Fibroblast of villous mesenchyme (primary cell): Measurements from ENCODE around the gene TTC21A. TPM values are rescaled to one million over a fixed set of nuclear protein-coding genes. Genes with fewer than 3 reads are reported as not detected.

Source experiments
- DNase-seq: peaks from one replicate; pipeline ENCODE4 v3.0.0-alpha.2; 2010; ENCODE audit warnings: low read depth
- H3K4me3 ChIP-seq: 2 replicates; pipeline ENCODE4 v1.5.1; 2011; ENCODE audit warnings: low read depth, mild to moderate bottlenecking, low read length
- total RNA-seq: library from RNA; depleted of rRNA; stranded (reverse); fragments of >200 nt; gene quantifications from 2 replicates; pipeline ENCODE4 v1.2.3, GENCODE V29; 2012
- TF ChIP-seq, protein P1 (sequence below): IDR thresholded peaks from 2 replicates; pipeline ENCODE4 v1.5.1; 2012; ENCODE audit warnings: low read depth, mild to moderate bottlenecking, low read length; ENCODE audit not compliant: insufficient read depth

Gene TTC21A
- total RNA-seq, 1 donor, result 3.9 TPM

GRCh38 chr3:39141171-39141995 lies 33.9 kb downstream of the TTC21A start:
- peak; percentile 63 for DNase-seq
- TF ChIP-seq, protein P1, sequence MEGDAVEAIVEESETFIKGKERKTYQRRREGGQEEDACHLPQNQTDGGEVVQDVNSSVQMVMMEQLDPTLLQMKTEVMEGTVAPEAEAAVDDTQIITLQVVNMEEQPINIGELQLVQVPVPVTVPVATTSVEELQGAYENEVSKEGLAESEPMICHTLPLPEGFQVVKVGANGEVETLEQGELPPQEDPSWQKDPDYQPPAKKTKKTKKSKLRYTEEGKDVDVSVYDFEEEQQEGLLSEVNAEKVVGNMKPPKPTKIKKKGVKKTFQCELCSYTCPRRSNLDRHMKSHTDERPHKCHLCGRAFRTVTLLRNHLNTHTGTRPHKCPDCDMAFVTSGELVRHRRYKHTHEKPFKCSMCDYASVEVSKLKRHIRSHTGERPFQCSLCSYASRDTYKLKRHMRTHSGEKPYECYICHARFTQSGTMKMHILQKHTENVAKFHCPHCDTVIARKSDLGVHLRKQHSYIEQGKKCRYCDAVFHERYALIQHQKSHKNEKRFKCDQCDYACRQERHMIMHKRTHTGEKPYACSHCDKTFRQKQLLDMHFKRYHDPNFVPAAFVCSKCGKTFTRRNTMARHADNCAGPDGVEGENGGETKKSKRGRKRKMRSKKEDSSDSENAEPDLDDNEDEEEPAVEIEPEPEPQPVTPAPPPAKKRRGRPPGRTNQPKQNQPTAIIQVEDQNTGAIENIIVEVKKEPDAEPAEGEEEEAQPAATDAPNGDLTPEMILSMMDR, result no peak
- no peak overlapping the region for H3K4me3 ChIP-seq

DNA sequence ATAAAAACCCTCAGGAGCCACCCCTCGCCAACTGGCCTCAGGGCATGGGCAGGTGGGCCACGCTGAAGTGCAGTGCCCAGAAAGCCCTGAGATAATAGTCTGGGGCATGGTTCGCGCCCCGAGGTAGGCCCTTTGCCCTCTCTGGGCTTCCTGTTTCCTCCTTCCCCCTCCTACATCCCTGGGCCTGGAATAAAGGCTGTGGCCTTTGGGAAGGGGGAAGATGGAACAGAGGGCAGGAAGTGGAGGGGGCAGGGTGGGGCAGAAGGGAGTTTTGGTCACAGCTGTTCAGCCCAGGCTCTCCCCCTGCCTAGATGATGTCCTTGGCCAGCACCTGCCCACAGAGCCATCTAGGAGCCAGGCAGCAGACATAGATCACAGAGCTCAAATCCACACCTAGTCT lies 34.6 kb downstream of the TTC21A start:
- DNase-seq, result no peak
- no peak overlapping the region for H3K4me3 ChIP-seq
- TF ChIP-seq, protein P1, result no peak

DNA sequence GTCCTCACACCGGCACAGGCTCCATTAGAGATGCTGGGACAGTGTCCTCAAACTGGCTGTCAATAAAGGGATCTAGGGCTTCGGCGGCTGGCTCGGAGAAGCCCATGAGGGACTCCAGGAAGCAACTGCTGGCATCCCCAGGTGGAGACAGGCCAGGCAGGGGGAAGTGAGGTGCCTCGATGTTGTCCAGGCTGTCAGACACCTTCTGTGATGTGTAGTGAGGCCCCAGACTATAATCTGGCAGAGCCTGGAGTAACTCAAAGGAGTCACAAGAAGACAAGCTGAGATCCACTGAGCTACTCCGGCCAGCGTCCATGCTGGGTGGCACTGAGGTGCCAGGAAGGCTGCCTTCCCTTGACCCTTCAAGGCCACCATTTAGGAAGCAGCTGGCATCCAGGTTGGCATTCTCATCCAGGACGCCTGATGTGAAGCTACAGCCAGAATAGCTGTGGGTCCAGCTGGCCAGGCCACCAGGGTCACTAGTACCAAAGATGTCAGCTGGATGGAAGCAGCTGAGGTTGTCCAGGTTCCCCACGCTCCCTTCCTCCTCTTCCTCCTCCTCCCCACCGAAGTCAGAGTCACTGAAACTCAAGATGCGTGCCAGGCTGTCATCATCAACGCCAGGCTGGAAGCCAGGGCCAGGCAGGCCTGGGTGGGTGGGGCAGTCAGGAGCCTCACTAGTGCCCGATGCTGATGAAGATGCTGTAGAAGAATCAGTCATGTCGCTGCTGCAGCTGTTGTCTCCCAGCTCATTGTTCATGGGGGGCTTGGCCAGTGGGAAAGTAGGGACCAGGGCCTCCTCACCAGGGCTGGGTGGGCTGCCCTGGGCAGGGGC lies 35.8 kb downstream of the TTC21A start:
- TF ChIP-seq, protein P1, result no peak
- H3K4me3 ChIP-seq, result no peak overlapping the region
- no peak for DNase-seq

GRCh38 chr3:39144095-39144747 lies 36.7 kb downstream of the TTC21A start:
- TF ChIP-seq, protein P1, result no peak
- DNase-seq, result no peak

GRCh38 chr3:39144748-39145380 lies 37.4 kb downstream of the TTC21A start:
- TF ChIP-seq, protein P1, result no peak
- H3K4me3 ChIP-seq, result no peak overlapping the region
- no peak for DNase-seq

More at GRCh38 chr3:39144095-39144747, 36.7 kb downstream of the TTC21A start:
- H3K4me3 ChIP-seq, result no peak overlapping the region

GRCh38 chr3:39146083-39146501 lies 38.6 kb downstream of the TTC21A start:
- DNase-seq, result peak; percentile 72
- TF ChIP-seq, protein P1, result peak; percentile 33
- H3K4me3 ChIP-seq, result no peak overlapping the region
